DOHH2 (cell line): Measurements from ENCODE around the gene MROH2B.

Experiments used
- H3F3A ChIP-seq: fragments of 200-600 bp; sonication (generic), shearing (Covaris generic); 2 replicates; pipeline ENCODE4 v1.6.0; 2016; ENCODE audit warnings: antibody characterized with exemption, mild to moderate bottlenecking; ENCODE audit not compliant: control insufficient read depth, insufficient read depth
- H3K27ac ChIP-seq: fragments of 200-600 bp; sonication (generic); 2 replicates; pipeline ENCODE4 v1.5.1; 2014; ENCODE audit warnings: low read depth, mild to moderate bottlenecking, low read length, moderate library complexity
- H3K27me3 ChIP-seq: fragments of 200-600 bp; sonication (generic); 2 replicates; pipeline ENCODE4 v1.6.1; 2014; ENCODE audit warnings: mild to moderate bottlenecking, low read length, mixed read lengths; ENCODE audit not compliant: control insufficient read depth
- H3K36me3 ChIP-seq: fragments of 200-600 bp; sonication (generic); 2 replicates; pipeline ENCODE4 v1.6.1; 2014; ENCODE audit warnings: mild to moderate bottlenecking, low read length, moderate library complexity, mixed read lengths; ENCODE audit not compliant: control insufficient read depth
- H3K4me1 ChIP-seq: fragments of 200-600 bp; sonication (generic); 2 replicates; pipeline ENCODE4 v1.6.1; 2014; ENCODE audit warnings: mild to moderate bottlenecking, low read length, mixed read lengths; ENCODE audit not compliant: control insufficient read depth
- H3K4me2 ChIP-seq: fragments of 200-600 bp; sonication (generic); 2 replicates; pipeline ENCODE4 v1.6.0; 2014; ENCODE audit warnings: mild to moderate bottlenecking, low read length, moderate library complexity
- H3K4me3 ChIP-seq: fragments of 200-600 bp; sonication (generic); 2 replicates; pipeline ENCODE4 v1.5.1; 2014; ENCODE audit warnings: mild to moderate bottlenecking, low read length, mixed read lengths
- H3K79me2 ChIP-seq: fragments of 200-600 bp; sonication (generic); 2 replicates; pipeline ENCODE4 v1.6.1; 2014; ENCODE audit warnings: mild to moderate bottlenecking, low read length, mixed read lengths; ENCODE audit not compliant: control insufficient read depth
- H3K9me2 ChIP-seq: fragments of 200-600 bp; sonication (generic); replicated peaks from 2 replicates; pipeline ENCODE4 v1.6.1; 2014; ENCODE audit warnings: mild to moderate bottlenecking, low read length, mixed read lengths; ENCODE audit not compliant: control insufficient read depth
- H3K9me3 ChIP-seq: fragments of 200-600 bp; sonication (generic); 2 replicates; pipeline ENCODE4 v1.6.1; 2014; ENCODE audit warnings: antibody characterized with exemption, low read length, mixed read lengths; ENCODE audit not compliant: control insufficient read depth, insufficient read depth
- H4K20me1 ChIP-seq: fragments of 200-600 bp; sonication (generic); 2 replicates; pipeline ENCODE4 v1.6.0; 2014; ENCODE audit warnings: low read depth, mild to moderate bottlenecking, antibody characterized with exemption, low read length, moderate library complexity; ENCODE audit not compliant: control insufficient read depth, insufficient read depth
- EZH2phosphoT487 ChIP-seq: fragments of 200-600 bp; sonication (generic); IDR thresholded peaks from 2 replicates; pipeline ENCODE4 v1.6.1; 2017; ENCODE audit warnings: borderline replicate concordance, mild to moderate bottlenecking, antibody characterized with exemption, low read length, moderate library complexity, mixed read lengths
- TF ChIP-seq, protein P1 (sequence below): fragments of 200-600 bp; sonication (generic); IDR thresholded peaks from one replicate; pipeline ENCODE4 v1.5.1; 2014; ENCODE audit warnings: antibody characterized with exemption, mild to moderate bottlenecking, low read depth, low read length; ENCODE audit not compliant: poor library complexity, severe bottlenecking

MROH2B gene

DNA sequence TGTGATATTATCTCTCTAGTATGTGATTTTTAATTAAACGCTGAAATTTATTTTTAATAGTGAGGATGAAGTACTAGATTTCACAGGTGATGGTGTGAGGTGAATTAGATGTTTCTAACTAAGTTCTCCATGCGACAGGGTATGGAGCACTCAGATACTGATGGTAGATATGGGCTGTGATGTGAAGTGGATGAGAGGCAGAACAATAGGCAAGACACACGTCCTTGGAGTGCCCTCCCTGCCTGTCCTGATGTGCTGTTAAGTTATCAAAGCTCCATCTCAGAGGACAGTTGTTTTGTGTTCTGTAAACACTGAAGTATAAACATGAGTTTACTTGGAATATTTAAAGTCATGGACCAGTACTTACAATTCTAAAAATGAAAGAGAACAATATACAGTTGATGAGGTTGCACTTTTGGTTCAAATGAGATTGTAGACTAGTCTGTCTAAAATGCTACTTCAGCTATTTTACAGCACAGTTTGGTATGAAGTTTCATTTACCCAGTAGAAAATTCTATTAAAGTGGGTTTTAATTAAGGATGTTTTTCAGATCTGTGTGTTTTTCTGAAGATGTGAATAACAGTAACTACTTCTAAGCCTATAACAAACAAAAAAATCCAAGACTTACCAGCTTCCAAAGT, 97.7 kb downstream of the MROH2B start:
- Histone ChIP-seq H3F3A (no peaks in the 10 kb centered on the region), H3K4me2 (no peak overlapping the region), H3K36me3 (no peaks in the 10 kb centered on the region), H3K4me1 (no peaks in the 10 kb centered on the region), H3K9me2 (no peaks in the 10 kb centered on the region), H3K4me3 (no peak overlapping the region), H4K20me1 (no peaks in the 10 kb centered on the region), H3K27me3 (no peaks in the 10 kb centered on the region), H3K79me2 (no peaks in the 10 kb centered on the region), H3K9me3 (no peaks in the 10 kb centered on the region), H3K27ac (no peak overlapping the region)
- no peak for TF ChIP-seq EZH2phosphoT487
- TF ChIP-seq, protein P1, sequence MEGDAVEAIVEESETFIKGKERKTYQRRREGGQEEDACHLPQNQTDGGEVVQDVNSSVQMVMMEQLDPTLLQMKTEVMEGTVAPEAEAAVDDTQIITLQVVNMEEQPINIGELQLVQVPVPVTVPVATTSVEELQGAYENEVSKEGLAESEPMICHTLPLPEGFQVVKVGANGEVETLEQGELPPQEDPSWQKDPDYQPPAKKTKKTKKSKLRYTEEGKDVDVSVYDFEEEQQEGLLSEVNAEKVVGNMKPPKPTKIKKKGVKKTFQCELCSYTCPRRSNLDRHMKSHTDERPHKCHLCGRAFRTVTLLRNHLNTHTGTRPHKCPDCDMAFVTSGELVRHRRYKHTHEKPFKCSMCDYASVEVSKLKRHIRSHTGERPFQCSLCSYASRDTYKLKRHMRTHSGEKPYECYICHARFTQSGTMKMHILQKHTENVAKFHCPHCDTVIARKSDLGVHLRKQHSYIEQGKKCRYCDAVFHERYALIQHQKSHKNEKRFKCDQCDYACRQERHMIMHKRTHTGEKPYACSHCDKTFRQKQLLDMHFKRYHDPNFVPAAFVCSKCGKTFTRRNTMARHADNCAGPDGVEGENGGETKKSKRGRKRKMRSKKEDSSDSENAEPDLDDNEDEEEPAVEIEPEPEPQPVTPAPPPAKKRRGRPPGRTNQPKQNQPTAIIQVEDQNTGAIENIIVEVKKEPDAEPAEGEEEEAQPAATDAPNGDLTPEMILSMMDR: no peak

DNA sequence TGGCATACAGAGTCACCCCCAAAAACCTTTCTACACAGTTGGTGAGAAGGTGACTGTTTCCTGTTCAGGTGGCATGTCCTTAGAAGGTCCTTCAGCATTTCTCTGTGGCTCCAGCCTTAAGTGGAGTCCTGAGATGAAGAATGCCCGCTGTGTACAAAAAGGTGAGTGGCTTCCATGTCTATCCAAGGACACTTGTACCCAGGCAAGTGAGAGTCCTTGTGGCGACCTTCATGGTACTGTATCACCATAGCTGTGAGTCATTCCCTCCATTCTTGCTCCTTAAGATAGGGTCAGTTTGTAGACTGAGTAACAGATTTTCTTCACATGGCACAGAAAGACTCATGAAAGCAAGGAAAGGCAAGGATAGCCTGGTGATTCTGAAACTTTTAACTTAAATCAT, 98.7 kb downstream of the MROH2B start:
- no peaks in the 10 kb centered on the region for H3K9me3 ChIP-seq
- H3F3A ChIP-seq: no peaks in the 10 kb centered on the region
- no peak overlapping the region for H3K27ac ChIP-seq
- H3K9me2 ChIP-seq: no peaks in the 10 kb centered on the region
- TF ChIP-seq, protein P1: no peak
- TF ChIP-seq EZH2phosphoT487: no peak
- no peak overlapping the region for H3K4me3 ChIP-seq
- no peaks in the 10 kb centered on the region for H3K36me3 ChIP-seq
- H3K27me3 ChIP-seq: no peaks in the 10 kb centered on the region
- no peak overlapping the region for H3K4me2 ChIP-seq
- H3K4me1 ChIP-seq: no peaks in the 10 kb centered on the region
- H4K20me1 ChIP-seq: no peaks in the 10 kb centered on the region
- H3K79me2 ChIP-seq: no peaks in the 10 kb centered on the region

DNA sequence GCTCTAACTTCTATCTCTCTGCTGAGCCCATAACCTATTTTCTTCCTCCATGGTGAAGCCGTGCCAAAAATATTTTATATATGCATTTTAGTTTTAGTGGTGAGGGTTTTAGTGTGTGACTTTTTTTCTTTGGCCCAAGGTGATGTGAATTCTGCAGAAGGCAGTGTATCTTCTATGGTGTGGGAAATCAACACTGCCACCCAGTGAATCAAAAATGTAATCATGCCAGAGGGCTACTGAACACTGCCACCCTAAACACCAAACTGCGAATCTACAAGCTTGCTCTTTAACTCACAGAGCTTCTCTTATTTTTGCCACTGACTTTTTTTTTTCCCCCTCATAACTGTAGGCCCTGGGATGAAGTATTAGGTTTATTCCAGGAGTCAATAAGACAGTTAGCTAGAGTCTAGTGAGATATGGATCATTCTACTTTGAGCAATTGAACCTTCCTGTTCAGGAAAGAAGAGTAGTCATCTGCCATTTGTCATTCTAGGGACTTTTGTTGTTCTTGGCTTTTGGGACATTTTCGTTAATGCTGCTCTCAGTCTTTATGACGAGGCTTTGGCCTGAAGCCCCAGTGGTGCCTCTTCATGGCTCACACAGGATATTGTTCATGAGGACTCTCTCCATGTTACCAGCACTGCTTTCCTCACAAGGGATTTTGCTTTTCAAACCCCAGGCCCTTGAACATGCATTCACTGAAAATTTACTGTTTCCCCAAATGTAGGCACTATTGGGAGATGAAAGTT, 108.8 kb downstream of the MROH2B start:
- Histone ChIP-seq H3K4me3 (no peak overlapping the region), H3K4me2 (no peak overlapping the region), H3K36me3 (no peaks in the 10 kb centered on the region), H3K9me2 (no peaks in the 10 kb centered on the region), H3K27ac (no peak overlapping the region), H3K4me1 (no peaks in the 10 kb centered on the region), H4K20me1 (no peaks in the 10 kb centered on the region), H3K79me2 (no peaks in the 10 kb centered on the region), H3F3A (no peaks in the 10 kb centered on the region), H3K9me3 (no peaks in the 10 kb centered on the region), H3K27me3 (no peaks in the 10 kb centered on the region)
- TF ChIP-seq, protein P1: no peak
- no peak for TF ChIP-seq EZH2phosphoT487
